ENCODE data around the gene NF2. TPM values are rescaled to one million over a fixed set of nuclear protein-coding genes. Genes with fewer than 3 reads are reported as not detected.
"Not testable (repeated sequence)": the region's sequence is repeated elsewhere in the genome, so short reads cannot be mapped to it uniquely, and the experiment has no call there.

Gene NF2
- total RNA-seq, 1 donor from 2014 or later = 42.4 TPM

GRCh38 chr22:29578462-29579200 lies 24.8 kb upstream of the NF2 start:
- no peaks in the 10 kb centered on the region for H3K36me3 ChIP-seq
- ATAC-seq (no peak), DNase-seq (no peak)
- no peaks in the 10 kb centered on the region for H3K9me3 ChIP-seq
- no peaks in the 10 kb centered on the region for H3K27me3 ChIP-seq (ENCODE audit: low read depth)
- no peak overlapping the region for H3K4me3 ChIP-seq
- intact Hi-C loops (cut with DNase I) = no loop called here
- TF ChIP-seq CTCF (IDR thresholded peaks at IDR 0.05) = no peak
- no peak overlapping the region for H3K27ac ChIP-seq
- peaks cover 5% of the 10 kb centered on the region for H3K4me1 ChIP-seq

- intact Hi-C loops (cut with DNase I) = no loop called here
- Histone ChIP-seq H3K27ac (peak overlapping the region; percentile 22), H3K9me3 (no peaks in the 10 kb centered on the region), H3K27me3 (ENCODE audit: low read depth) (no peaks in the 10 kb centered on the region), H3K4me1 (peaks cover 5% of the 10 kb centered on the region), H3K4me3 (peak overlapping the region; percentile 68), H3K36me3 (no peaks in the 10 kb centered on the region)
- DNase-seq (no peak), ATAC-seq (peak; percentile 11 to 14)
- no peak for TF ChIP-seq CTCF (IDR thresholded peaks at IDR 0.05)
Measured at GRCh38 chr22:29580200-29580810, 23.1 kb upstream of the NF2 start.

GRCh38 chr22:29581799-29582198 lies 21.6 kb upstream of the NF2 start:
- intact Hi-C loops (cut with DNase I) = no loop called here
- peak; percentile 64 for ATAC-seq
- H3K9me3 ChIP-seq = no peaks in the 10 kb centered on the region
- no peaks in the 10 kb centered on the region for H3K36me3 ChIP-seq
- H3K27ac ChIP-seq = no peak overlapping the region
- no peak for TF ChIP-seq CTCF (IDR thresholded peaks at IDR 0.05)
- H3K27me3 ChIP-seq (ENCODE audit: low read depth) = no peaks in the 10 kb centered on the region
- DNase-seq = peak; percentile 55
- peaks cover 5% of the 10 kb centered on the region for H3K4me1 ChIP-seq
- H3K4me3 ChIP-seq = peak overlapping the region; percentile 68

GRCh38 chr22:29584975-29585374 lies 18.5 kb upstream of the NF2 start:
- Histone ChIP-seq H3K27ac (no peak overlapping the region), H3K4me3 (no peak overlapping the region), H3K9me3 (no peaks in the 10 kb centered on the region), H3K36me3 (no peaks in the 10 kb centered on the region), H3K4me1 (peaks cover 5% of the 10 kb centered on the region), H3K27me3 (ENCODE audit: low read depth) (no peaks in the 10 kb centered on the region)
- no peak for TF ChIP-seq CTCF (IDR thresholded peaks at IDR 0.05)
- intact Hi-C loops (cut with DNase I) = no loop called here
- DNase-seq = no peak
- ATAC-seq = no peak

- ATAC-seq; DNase-seq; H3K27ac ChIP-seq; intact Hi-C loops (cut with DNase I); H3K27me3 ChIP-seq (ENCODE audit: low read depth); H3K4me3 ChIP-seq; H3K36me3 ChIP-seq; H3K4me1 ChIP-seq; H3K9me3 ChIP-seq: not testable (repeated sequence)
Measured at GRCh38 chr22:29586193-29586705, 17.2 kb upstream of the NF2 start.

All from lower lobe of right lung (tissue), 2 donors.